Measurements from ENCODE around the gene TAL1. TPM values are rescaled to one million over a fixed set of nuclear protein-coding genes. Genes with fewer than 3 reads are reported as not detected.
A peak's percentile ranks its signal among the peaks of the same experiment; 100 is the strongest.

Gene TAL1
- total and polyA plus RNA-seq, 2 donors (not counting 1 experiment from before 2014, with no cell fraction given): 0.01 TPM; not detected in 1

DNA sequence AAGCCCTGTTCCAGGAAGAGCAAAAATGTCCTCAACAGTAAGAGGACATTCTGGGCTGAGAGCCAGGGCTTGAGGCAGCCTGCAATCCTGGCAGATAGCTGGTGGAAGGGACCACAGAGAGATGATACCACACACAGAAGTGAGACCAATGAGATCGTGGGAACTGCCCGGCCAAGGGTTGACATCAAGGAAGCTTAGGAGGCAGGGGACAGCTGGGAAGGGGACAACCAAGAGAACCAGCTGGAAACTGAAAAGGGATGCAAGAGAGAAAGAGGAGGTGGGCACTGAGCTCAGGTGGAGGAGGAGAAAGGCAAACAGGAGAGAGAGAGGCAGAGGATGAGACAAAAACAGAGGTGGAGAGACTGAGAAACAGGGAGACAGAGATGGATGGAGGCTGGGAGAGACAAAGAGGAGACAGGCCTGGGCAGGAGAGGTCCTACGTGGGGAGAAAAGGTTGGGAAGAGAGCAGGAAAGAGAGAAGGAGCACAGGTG is 51.4 kb downstream of the TAL1 start:
- Histone ChIP-seq H3K9ac (ENCODE audit: insufficient read depth, low read length) (no peak overlapping the region), H3K4me1 (ENCODE audit: control insufficient read depth, extremely low read depth, insufficient read depth, low read length) (no peaks in the 10 kb centered on the region), H3K27ac (ENCODE audit: insufficient read depth, low read length) (no peak overlapping the region), H3K4me2 (ENCODE audit: extremely low read depth, insufficient read depth, low read length) (no peak overlapping the region), H3K36me3 (ENCODE audit: control insufficient read depth, insufficient read depth, low read length) (no peaks in the 10 kb centered on the region), H2AFZ (ENCODE audit: low read length) (no peak overlapping the region), H3K27me3 (ENCODE audit: control insufficient read depth, insufficient read depth, low read length) (no peaks in the 10 kb centered on the region), H3K9me3 (ENCODE audit: control insufficient read depth, insufficient read depth, low read depth, low read length) (no peaks in the 10 kb centered on the region), H3K79me2 (ENCODE audit: control insufficient read depth, insufficient read depth, low read length) (no peaks in the 10 kb centered on the region), H4K20me1 (ENCODE audit: control insufficient read depth, extremely low read depth, insufficient read depth, low read length) (no peaks in the 10 kb centered on the region), H3K4me3 (replicated peaks in 1 of 4; ENCODE audit: control extremely low read depth in 1 of 4, insufficient read depth in 1 of 4, low read depth in 3 of 4, low read length in 4 of 4) (no peak overlapping the region)
- no peak for DNase-seq (ENCODE audit: low read depth in 2 of 2)
- TF ChIP-seq EZH2 (IDR thresholded peaks at IDR 0.05; ENCODE audit: low read length, missing control alignments): no peak
- TF ChIP-seq, protein P1, sequence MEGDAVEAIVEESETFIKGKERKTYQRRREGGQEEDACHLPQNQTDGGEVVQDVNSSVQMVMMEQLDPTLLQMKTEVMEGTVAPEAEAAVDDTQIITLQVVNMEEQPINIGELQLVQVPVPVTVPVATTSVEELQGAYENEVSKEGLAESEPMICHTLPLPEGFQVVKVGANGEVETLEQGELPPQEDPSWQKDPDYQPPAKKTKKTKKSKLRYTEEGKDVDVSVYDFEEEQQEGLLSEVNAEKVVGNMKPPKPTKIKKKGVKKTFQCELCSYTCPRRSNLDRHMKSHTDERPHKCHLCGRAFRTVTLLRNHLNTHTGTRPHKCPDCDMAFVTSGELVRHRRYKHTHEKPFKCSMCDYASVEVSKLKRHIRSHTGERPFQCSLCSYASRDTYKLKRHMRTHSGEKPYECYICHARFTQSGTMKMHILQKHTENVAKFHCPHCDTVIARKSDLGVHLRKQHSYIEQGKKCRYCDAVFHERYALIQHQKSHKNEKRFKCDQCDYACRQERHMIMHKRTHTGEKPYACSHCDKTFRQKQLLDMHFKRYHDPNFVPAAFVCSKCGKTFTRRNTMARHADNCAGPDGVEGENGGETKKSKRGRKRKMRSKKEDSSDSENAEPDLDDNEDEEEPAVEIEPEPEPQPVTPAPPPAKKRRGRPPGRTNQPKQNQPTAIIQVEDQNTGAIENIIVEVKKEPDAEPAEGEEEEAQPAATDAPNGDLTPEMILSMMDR (conservative IDR thresholded peaks at IDR 0.05 in 1 of 2, IDR thresholded peaks at IDR 0.05 in 1 of 2; ENCODE audit: low read depth in 1 of 2, low read length in 2 of 2): no peak

DNA sequence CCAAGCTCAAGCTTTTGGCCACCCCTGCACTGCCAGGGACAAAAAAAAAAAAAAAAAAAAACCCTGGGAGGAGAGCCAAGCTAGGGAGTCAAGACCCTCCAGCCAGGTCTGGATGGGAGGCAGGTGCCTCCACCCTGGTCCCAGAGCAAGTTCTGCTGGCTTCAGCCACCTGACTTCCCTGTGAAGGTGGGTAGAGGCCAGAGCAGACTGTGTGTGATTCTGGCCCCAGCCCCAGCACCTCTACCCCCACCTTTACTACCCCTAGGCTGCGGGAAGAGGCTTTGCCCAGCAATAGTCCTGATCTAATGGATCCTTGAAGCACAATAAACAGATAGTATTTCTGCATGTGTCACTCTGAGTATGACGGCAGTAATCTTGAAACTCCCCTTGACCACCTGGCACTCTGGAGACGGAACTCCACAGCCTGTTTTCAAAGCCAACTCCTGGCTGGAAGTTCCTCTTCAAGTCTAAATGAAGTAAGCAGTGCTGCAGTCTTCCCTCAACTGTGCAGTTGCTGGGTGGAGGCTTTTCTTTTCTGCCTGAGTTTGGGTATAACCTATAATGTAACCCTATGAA is 51.9 kb downstream of the TAL1 start:
- Histone ChIP-seq H3K4me3 (replicated peaks in 1 of 4; ENCODE audit: control extremely low read depth in 1 of 4, insufficient read depth in 1 of 4, low read depth in 3 of 4, low read length in 4 of 4) (peak overlapping the region in 1 of 4 experiments; percentile 65), H3K27me3 (ENCODE audit: control insufficient read depth, insufficient read depth, low read length) (no peaks in the 10 kb centered on the region), H3K9ac (ENCODE audit: insufficient read depth, low read length) (no peak overlapping the region), H3K27ac (ENCODE audit: insufficient read depth, low read length) (no peak overlapping the region), H2AFZ (ENCODE audit: low read length) (no peak overlapping the region), H3K4me1 (ENCODE audit: control insufficient read depth, extremely low read depth, insufficient read depth, low read length) (no peaks in the 10 kb centered on the region), H3K4me2 (ENCODE audit: extremely low read depth, insufficient read depth, low read length) (no peak overlapping the region), H4K20me1 (ENCODE audit: control insufficient read depth, extremely low read depth, insufficient read depth, low read length) (no peaks in the 10 kb centered on the region), H3K9me3 (ENCODE audit: control insufficient read depth, insufficient read depth, low read depth, low read length) (no peaks in the 10 kb centered on the region), H3K36me3 (ENCODE audit: control insufficient read depth, insufficient read depth, low read length) (no peaks in the 10 kb centered on the region), H3K79me2 (ENCODE audit: control insufficient read depth, insufficient read depth, low read length) (no peaks in the 10 kb centered on the region)
- no peak for DNase-seq (ENCODE audit: low read depth in 2 of 2)
- TF ChIP-seq, protein P1 (conservative IDR thresholded peaks at IDR 0.05 in 1 of 2, IDR thresholded peaks at IDR 0.05 in 1 of 2; ENCODE audit: low read depth in 1 of 2, low read length in 2 of 2): no peak
- TF ChIP-seq EZH2 (IDR thresholded peaks at IDR 0.05; ENCODE audit: low read length, missing control alignments): no peak

DNA sequence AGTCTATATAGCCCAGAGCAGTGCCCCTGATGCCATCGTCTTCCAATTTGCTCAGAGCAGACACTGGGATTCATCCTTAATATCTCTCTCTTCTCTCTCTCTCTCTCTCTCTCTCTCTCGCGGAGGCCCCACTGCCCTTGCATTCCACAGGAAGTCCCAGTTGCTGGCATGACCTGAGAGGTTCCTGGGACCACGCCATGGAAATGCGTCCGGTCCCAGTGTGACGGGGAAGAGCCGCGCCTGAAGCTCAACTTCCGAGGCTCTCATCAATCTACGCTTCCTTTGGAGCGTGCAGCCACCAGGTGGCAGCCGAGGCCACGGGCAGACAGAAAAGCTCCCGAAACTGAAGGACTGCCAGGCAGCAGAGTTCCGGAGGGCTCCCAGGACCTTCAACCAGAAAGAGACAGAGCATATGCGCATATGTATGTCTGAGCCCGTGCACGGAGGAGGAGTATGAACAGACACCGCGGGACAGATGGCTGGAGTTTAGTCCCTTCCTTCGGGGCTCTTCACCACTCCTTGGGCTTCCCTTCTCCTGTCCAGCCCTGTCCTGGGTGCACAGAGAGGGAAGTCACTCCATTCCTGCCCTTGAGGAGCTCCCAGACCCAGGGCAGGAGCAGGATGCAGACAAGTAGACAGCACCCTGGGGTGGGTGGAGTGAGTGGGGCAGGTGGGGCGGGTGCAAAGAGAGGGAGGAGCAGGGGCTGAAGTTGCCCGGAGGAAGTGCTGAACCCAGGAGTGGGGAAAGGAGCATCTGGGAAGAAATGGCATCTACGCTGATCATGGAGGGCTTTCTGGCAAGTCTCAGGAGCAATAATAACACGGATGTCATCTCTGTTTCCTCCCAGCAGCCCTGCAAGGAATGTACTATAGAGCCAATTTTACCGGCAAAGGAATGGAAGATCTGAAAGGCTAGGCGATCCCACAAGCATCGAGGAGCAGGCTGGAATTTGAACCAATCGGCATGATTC is 52.7 kb downstream of the TAL1 start:
- Histone ChIP-seq H3K4me1 (ENCODE audit: control insufficient read depth, extremely low read depth, insufficient read depth, low read length) (no peaks in the 10 kb centered on the region), H3K79me2 (ENCODE audit: control insufficient read depth, insufficient read depth, low read length) (no peaks in the 10 kb centered on the region), H3K4me2 (ENCODE audit: extremely low read depth, insufficient read depth, low read length) (peak overlapping the region; percentile 61), H3K36me3 (ENCODE audit: control insufficient read depth, insufficient read depth, low read length) (no peaks in the 10 kb centered on the region), H3K9me3 (ENCODE audit: control insufficient read depth, insufficient read depth, low read depth, low read length) (no peaks in the 10 kb centered on the region), H3K4me3 (replicated peaks in 1 of 4; ENCODE audit: control extremely low read depth in 1 of 4, insufficient read depth in 1 of 4, low read depth in 3 of 4, low read length in 4 of 4) (peak overlapping the region; percentile 4 to 65 (median 36)), H3K27ac (ENCODE audit: insufficient read depth, low read length) (no peak overlapping the region), H3K9ac (ENCODE audit: insufficient read depth, low read length) (no peak overlapping the region), H2AFZ (ENCODE audit: low read length) (peak overlapping the region; percentile 85), H4K20me1 (ENCODE audit: control insufficient read depth, extremely low read depth, insufficient read depth, low read length) (no peaks in the 10 kb centered on the region), H3K27me3 (ENCODE audit: control insufficient read depth, insufficient read depth, low read length) (no peaks in the 10 kb centered on the region)
- peak; percentile 91 to 92 for DNase-seq (ENCODE audit: low read depth in 2 of 2)
- TF ChIP-seq EZH2 (IDR thresholded peaks at IDR 0.05; ENCODE audit: low read length, missing control alignments): no peak
- TF ChIP-seq, protein P1 (conservative IDR thresholded peaks at IDR 0.05 in 1 of 2, IDR thresholded peaks at IDR 0.05 in 1 of 2; ENCODE audit: low read depth in 1 of 2, low read length in 2 of 2): peak; percentile 89 to 91

Data from fibroblast of lung (primary cell).